Panc1 (cell line): ENCODE results near the gene DNAJA4. TPM values are rescaled to one million over a fixed set of nuclear protein-coding genes. Genes with fewer than 3 reads are reported as not detected.

ENCODE experiments used
- ATAC-seq: fragments of 200-7000 bp; cut with Tn5 transposase; 2 replicates; pipeline ENCODE4 v1.9.1; 2020; ENCODE audit warnings: mild to moderate bottlenecking, moderate library complexity
- BruUV-seq: library from RNA; stranded (reverse); fragments of 400-500 nt; replicated peaks from 2 replicates; lab custom pipeline; 2021; lab: Mats Ljungman, UMichigan
- CTCF ChIA-PET: fragments of 300-600 bp; sonication (Branson Sonifier 250); formaldehyde crosslinking; loops from one replicate; lab custom pipeline; 2022; ENCODE audit warnings: antibody characterized with exemption; lab: Charles Lee
- POLR2A ChIA-PET: fragments of 300-600 bp; sonication (Branson Sonifier 250); formaldehyde crosslinking; loops from one replicate; lab custom pipeline; 2022; ENCODE audit warnings: antibody characterized with exemption; lab: Charles Lee
- DNase-seq: peaks from one replicate; pipeline ENCODE4 v3.0.0-alpha.2; 2010; ENCODE audit warnings: low read depth, low spot score
- H3K27ac ChIP-seq: 2 replicates; pipeline ENCODE4 v1.5.1; 2011; ENCODE audit warnings: mild to moderate bottlenecking, low read length, inconsistent platforms
- H3K27me3 ChIP-seq: fragments of 200-500 bp; sonication (Bioruptor generic); 2 replicates; pipeline ENCODE4 v1.6.0; 2014; ENCODE audit warnings: low read length, inconsistent platforms; ENCODE audit not compliant: control insufficient read depth, insufficient read depth
- H3K36me3 ChIP-seq: fragments of 200-500 bp; sonication (Bioruptor generic); 2 replicates; pipeline ENCODE4 v1.5.1; 2014; ENCODE audit warnings: inconsistent platforms, mild to moderate bottlenecking, low read length, moderate library complexity; ENCODE audit not compliant: control insufficient read depth, insufficient read depth
- H3K4me1 ChIP-seq: 2 replicates; pipeline ENCODE4 v1.5.1; 2011; ENCODE audit warnings: inconsistent platforms, mild to moderate bottlenecking, low read length, moderate library complexity; ENCODE audit not compliant: control insufficient read depth, insufficient read depth
- H3K4me3 ChIP-seq, 2 experiments: 2 replicates each; pipeline ENCODE4 v1.5.1; 2011 to 2012; ENCODE audit warnings: low read depth in 2 of 2, low read length in 2 of 2, mild to moderate bottlenecking in 2 of 2, inconsistent platforms in 1 of 2, moderate library complexity in 1 of 2
- H3K9me3 ChIP-seq: fragments of 200-500 bp; sonication (Bioruptor generic); 2 replicates; pipeline ENCODE4 v1.5.1; 2014; ENCODE audit warnings: low read depth, mild to moderate bottlenecking, inconsistent platforms, low read length, moderate library complexity; ENCODE audit not compliant: control insufficient read depth, insufficient read depth
- CTCF ChIP-seq: fragments of 450-650 bp; IDR thresholded peaks from 2 replicates; pipeline ENCODE4 v1.5.1; 2017; ENCODE audit warnings: mild to moderate bottlenecking
- POLR2AphosphoS5 ChIP-seq: IDR thresholded peaks from 2 replicates; pipeline ENCODE4 v1.6.1; 2012; ENCODE audit warnings: mild to moderate bottlenecking, low read depth, low read length, moderate library complexity
- REST ChIP-seq, 2 experiments: IDR thresholded peaks; 2 replicates each; pipeline ENCODE4 v1.6.1; 2011 to 2012; ENCODE audit warnings: low read depth in 2 of 2, control low read depth in 1 of 2, low read length in 1 of 2, mild to moderate bottlenecking in 1 of 2, moderate library complexity in 1 of 2; ENCODE audit not compliant: insufficient read depth in 1 of 2
- SIN3A ChIP-seq: IDR thresholded peaks from 2 replicates; pipeline ENCODE4 v1.6.1; 2012; ENCODE audit warnings: low read depth, mild to moderate bottlenecking, low read length, moderate library complexity, borderline replicate concordance; ENCODE audit not compliant: insufficient read depth
- TCF7L2 ChIP-seq: IDR thresholded peaks from 2 replicates; pipeline ENCODE4 v1.6.1; 2011; ENCODE audit warnings: mild to moderate bottlenecking, low read depth, low read length, inconsistent platforms
- in situ Hi-C: cut with HindIII; loops from 2 replicates; pipeline ENCODE4 v1.10.0; 2016; ENCODE audit warnings: low sequenced_read_pairs, low pct_unique_long_range_greater_than_20kb
- intact Hi-C: fragments of 100-400 bp; cut with micrococcal nuclease; formaldehyde crosslinking; loops from one replicate; pipeline ENCODE4 v1.10.0; 2022; ENCODE audit not compliant: unreplicated experiment
- total RNA-seq: library from RNA; stranded (reverse); gene quantifications from one replicate; pipeline ENCODE4 v1.2.1, GENCODE V29; 2021; ENCODE audit not compliant: unreplicated experiment

The DNAJA4 gene
- total RNA-seq, 1 experiment from 2014 or later: 11.1 TPM

GRCh38 chr15:78320183-78320582 lies 55.8 kb downstream of the DNAJA4 start:
- DNase-seq (no peak), ATAC-seq (no peak)
- H3K9me3 ChIP-seq: no peaks in the 10 kb centered on the region
- no peak overlapping the region for H3K27ac ChIP-seq
- BruUV-seq: no TSS peak
- no peaks in the 10 kb centered on the region for H3K27me3 ChIP-seq
- POLR2A ChIA-PET: no interaction called here
- intact Hi-C loops (no loop called here), in situ Hi-C loops (no loop called here)
- TF ChIP-seq TCF7L2: no peak
- no peak for TF ChIP-seq POLR2AphosphoS5
- no peak for TF ChIP-seq SIN3A
- no peak for TF ChIP-seq REST (IDR thresholded peaks at IDR 0.05; ENCODE audit: insufficient read depth in 1 of 2, low read depth in 2 of 2, low read length in 1 of 2)
- no peak for TF ChIP-seq CTCF
- H3K4me3 ChIP-seq: no peak overlapping the region
- CTCF ChIA-PET: no interaction called here
- peaks cover 7% of the 10 kb centered on the region for H3K4me1 ChIP-seq
- no peaks in the 10 kb centered on the region for H3K36me3 ChIP-seq

DNA sequence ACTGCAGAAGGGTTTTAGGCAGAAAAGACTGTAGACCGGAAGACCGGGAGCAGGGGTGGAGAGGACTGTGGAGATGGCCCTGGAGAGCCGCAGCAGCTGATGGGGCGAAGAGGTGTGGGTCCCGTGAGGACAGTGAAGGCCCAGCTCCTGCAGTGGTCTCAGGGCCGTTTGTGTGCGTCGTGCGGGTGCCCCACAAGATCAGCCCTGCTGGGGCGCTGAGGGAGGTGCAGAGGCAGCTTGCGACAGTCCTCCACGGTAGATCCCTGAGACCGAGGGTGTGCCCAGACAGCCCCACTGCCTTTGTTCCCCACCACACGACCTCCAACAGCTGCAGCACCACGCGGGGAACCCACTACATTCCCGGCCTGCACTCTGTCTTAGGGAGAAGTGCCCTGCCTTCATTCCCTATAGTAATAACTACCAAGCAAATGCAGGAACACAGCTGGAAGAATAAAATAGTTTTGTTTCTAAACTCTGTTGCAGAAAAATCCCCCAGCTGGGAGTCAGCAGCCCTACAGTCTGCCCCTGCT lies 56.7 kb downstream of the DNAJA4 start:
- POLR2A ChIA-PET: interaction anchor here (0.6 kb wide), 1 partner anchor 1023 kb away, joined by 14 read pairs; no protein-coding TSS in a partner anchor

More for the DNA sequence above, 56.7 kb downstream of the DNAJA4 start:
- TF ChIP-seq CTCF (no peak), SIN3A (no peak), REST (IDR thresholded peaks at IDR 0.05; ENCODE audit: insufficient read depth in 1 of 2, low read depth in 2 of 2, low read length in 1 of 2) (no peak), POLR2AphosphoS5 (no peak), TCF7L2 (no peak)
- Histone ChIP-seq H3K4me3 (no peak overlapping the region), H3K4me1 (peaks cover 7% of the 10 kb centered on the region), H3K27ac (no peak overlapping the region), H3K9me3 (no peaks in the 10 kb centered on the region), H3K36me3 (no peaks in the 10 kb centered on the region), H3K27me3 (no peaks in the 10 kb centered on the region)
- CTCF ChIA-PET: interaction anchor here (0.6 kb wide), 1 partner anchor 22 kb away, joined by 3 read pairs; the partner anchor contains the start of gene SKIC8
- intact Hi-C loops (no loop called here), in situ Hi-C loops (no loop called here)
- no peak for ATAC-seq
- DNase-seq: no peak
- no TSS peak for BruUV-seq
